Measurements from ENCODE around the gene USP27X.

USP27X gene

DNA sequence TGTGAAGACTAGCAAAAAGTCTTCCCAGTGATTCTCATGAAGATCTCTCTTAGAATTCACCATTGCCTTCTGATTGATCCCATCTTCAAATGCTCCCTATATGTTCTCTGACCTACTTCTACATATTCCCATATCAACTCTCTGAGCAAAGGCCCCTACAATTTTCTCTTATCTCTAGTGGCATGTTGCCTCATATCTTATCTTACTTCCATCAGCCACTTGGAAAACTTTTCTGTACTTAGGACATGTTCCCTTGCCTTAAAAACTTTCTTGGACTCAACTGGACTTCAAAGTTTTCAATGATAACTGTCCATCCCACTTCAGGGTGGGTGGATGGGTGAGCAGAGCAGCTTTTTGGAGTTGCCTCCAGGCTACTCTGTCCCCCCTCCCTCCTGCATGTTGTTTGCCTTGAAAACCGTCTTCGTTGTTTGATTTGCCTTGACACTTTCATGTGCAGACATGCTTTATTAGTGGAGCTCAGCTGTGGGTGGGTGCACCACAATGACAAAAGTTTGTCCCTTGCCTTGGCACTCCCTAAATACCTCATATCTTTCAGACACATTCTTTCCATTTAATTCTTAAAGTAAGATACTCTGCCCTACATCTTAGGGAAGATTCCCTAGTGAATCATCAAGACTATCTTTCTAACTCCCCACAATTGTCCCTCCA is 18.3 kb upstream of the USP27X start:
- no peak overlapping the region for H3K4me3 ChIP-seq (ENCODE audit: low read length)
- no peak for TF ChIP-seq CTCF (IDR thresholded peaks at IDR 0.05; ENCODE audit: insufficient read depth, low read depth, low read length, missing control alignments)
- no peak for DNase-seq (ENCODE audit: low read depth)

DNA sequence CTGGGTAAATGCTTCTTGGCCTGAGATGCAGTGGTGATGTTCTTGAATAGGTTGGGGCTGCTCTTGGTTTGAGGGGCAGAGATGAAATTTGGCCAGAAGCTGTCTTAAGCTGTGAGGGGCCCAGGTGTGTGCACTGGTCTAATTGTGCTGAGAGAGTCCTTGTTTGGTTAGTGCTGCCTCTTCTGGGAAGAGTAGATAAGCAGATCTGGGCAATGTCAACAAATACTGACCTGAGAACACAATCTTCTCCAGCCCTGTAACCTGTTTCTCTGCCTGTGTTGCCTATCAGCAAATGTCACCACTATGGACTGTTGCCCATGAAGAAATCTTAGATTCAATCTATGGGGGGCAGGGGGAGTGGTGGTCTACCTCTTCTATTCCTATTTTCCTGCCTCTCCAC is 17.2 kb upstream of the USP27X start:
- H3K4me3 ChIP-seq (ENCODE audit: low read length): no peak overlapping the region
- TF ChIP-seq CTCF (IDR thresholded peaks at IDR 0.05; ENCODE audit: insufficient read depth, low read depth, low read length, missing control alignments): no peak
- no peak for DNase-seq (ENCODE audit: low read depth)

- no peak overlapping the region for H3K4me3 ChIP-seq (ENCODE audit: low read length)
- no peak for DNase-seq (ENCODE audit: low read depth)
- no peak for TF ChIP-seq CTCF (IDR thresholded peaks at IDR 0.05; ENCODE audit: insufficient read depth, low read depth, low read length, missing control alignments)
These were observed 10.5 kb upstream of the USP27X start for GRCh38 chrX:49868739-49869138.

DNA sequence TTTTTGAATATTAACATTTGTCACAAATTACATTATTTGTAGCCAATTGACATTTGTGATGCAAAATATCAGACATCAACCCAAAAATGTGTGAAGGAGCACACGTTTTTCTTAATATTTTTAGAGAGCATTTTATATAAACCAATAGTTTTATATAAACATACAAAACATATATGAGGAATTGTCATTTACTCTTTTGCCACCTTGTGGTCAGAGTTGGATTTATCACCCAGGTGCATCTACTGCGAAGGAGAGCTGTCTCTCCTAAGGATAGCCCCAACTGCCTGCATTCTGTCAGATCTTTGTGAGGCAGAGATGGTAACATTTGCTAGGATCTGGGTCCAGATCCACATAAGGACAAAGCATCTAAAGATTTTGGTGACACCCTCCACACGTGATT is 2.5 kb upstream of the USP27X start:
- no peak overlapping the region for H3K4me3 ChIP-seq (ENCODE audit: low read length)
- peak; percentile 50 for TF ChIP-seq CTCF (IDR thresholded peaks at IDR 0.05; ENCODE audit: insufficient read depth, low read depth, low read length, missing control alignments)
- DNase-seq (ENCODE audit: low read depth): peak; percentile 40

- no peak for TF ChIP-seq CTCF (IDR thresholded peaks at IDR 0.05; ENCODE audit: insufficient read depth, low read depth, low read length, missing control alignments)
- no peak overlapping the region for H3K4me3 ChIP-seq (ENCODE audit: low read length)
- DNase-seq (ENCODE audit: low read depth): no peak
These were observed 1.7 kb upstream of the USP27X start for GRCh38 chrX:49877397-49878101.

- no peak for TF ChIP-seq CTCF (IDR thresholded peaks at IDR 0.05; ENCODE audit: insufficient read depth, low read depth, low read length, missing control alignments)
- peak overlapping the region; percentile 49 for H3K4me3 ChIP-seq (ENCODE audit: low read length)
- DNase-seq (ENCODE audit: low read depth): no peak
These were observed 1.0 kb upstream of the USP27X start for GRCh38 chrX:49878128-49878833.
